SH-SY5Y (cell line): Measurements from ENCODE around the gene NHSL1.

ENCODE experiments used
- GATA2 ChIP-seq: IDR thresholded peaks from 2 replicates; pipeline ENCODE4 v1.6.1; 2011; ENCODE audit warnings: mild to moderate bottlenecking, low read depth, low read length
- GATA3 ChIP-seq: IDR thresholded peaks from 2 replicates; pipeline ENCODE4 v1.6.1; 2011; ENCODE audit warnings: low read depth, mild to moderate bottlenecking, low read length, moderate library complexity

DNA sequence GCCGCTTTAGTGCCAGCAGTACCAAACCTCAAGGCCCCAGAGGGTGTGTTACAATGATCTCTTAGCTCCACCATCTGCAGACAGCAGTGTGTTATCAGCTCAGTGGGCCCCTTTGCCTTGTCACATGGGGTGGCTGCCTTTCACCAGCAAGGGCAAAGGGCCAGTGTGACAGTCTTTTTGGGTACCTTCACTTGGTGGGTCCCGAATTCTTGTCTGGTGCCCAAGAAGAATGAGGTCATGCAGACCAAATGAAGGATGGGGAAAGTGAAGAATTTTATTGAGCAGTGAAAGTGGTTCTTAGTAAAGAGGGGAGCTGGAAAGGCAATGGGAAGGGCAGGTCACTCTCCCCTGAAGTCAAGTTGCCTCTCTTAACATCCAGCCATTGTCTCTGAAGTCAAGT lies 124.5 kb downstream of the NHSL1 start:
- TF ChIP-seq GATA2 (no peak), GATA3 (no peak)
